Lower leg skin (tissue), 3 donors: ENCODE data around the gene AK8.

Experiments used
- POLR2A ChIP-seq, 2 donors: fragments of 450-650 bp; IDR thresholded peaks; one replicate each; pipeline ENCODE4 v1.6.1; 2016 to 2017; ENCODE audit warnings: antibody characterized with exemption in 2 of 2, mild to moderate bottlenecking in 1 of 2, moderate library complexity in 1 of 2
- TF ChIP-seq, protein P1 (sequence below), 3 donors: fragments of 450-650 bp; IDR thresholded peaks; one replicate each; pipeline ENCODE4 v1.5.1; 2016; ENCODE audit warnings: antibody characterized with exemption in 3 of 3, mild to moderate bottlenecking in 3 of 3, moderate library complexity in 2 of 3

DNA sequence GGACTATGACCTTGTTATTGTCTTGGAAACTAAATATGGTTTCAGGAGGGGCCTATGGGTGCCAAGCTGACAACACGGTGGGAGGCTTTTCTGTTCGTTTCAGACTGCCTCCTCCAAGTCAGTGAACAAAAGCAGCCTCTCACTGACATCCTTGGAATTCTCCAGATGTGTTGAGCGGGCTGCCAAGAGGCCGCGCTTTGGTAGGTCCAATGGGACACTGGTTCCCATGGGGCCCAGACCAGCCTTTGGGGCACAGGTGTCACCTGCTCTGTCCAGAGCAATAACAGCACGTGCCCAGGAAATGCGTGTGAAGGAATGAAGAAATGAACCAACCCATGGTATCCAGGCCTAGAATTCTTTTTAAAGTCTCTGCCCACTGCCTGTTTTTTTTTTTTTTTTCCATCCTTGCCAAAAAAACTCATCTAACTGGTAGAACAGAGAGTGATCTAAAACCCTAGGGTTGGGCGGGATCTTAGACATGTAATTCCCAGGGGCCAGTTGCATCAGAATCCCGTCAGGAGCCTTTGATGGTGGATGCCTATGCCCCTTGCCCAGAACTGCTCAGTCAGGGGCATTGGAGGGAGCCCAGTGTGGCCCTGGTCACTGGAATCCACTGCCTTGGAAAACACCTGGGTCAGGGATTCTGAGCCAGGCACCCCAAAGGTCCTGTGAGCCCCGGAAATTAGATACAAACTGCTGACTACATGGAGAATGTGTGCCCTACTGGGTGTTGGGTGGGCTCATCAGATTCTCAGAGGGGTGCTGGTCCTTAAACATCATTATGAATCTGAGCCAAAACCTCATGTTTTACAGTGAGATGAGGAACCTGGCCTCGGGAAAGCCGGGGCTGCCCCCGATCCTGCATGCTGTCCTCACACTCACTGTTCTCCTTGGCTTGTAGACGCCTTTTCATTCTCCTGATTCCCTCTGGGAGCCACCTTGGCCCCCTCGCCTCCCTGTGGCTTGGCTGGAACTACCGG lies 147.7 kb downstream of the AK8 start:
- no peak for TF ChIP-seq POLR2A (IDR thresholded peaks at IDR 0.05)
- TF ChIP-seq, protein P1, sequence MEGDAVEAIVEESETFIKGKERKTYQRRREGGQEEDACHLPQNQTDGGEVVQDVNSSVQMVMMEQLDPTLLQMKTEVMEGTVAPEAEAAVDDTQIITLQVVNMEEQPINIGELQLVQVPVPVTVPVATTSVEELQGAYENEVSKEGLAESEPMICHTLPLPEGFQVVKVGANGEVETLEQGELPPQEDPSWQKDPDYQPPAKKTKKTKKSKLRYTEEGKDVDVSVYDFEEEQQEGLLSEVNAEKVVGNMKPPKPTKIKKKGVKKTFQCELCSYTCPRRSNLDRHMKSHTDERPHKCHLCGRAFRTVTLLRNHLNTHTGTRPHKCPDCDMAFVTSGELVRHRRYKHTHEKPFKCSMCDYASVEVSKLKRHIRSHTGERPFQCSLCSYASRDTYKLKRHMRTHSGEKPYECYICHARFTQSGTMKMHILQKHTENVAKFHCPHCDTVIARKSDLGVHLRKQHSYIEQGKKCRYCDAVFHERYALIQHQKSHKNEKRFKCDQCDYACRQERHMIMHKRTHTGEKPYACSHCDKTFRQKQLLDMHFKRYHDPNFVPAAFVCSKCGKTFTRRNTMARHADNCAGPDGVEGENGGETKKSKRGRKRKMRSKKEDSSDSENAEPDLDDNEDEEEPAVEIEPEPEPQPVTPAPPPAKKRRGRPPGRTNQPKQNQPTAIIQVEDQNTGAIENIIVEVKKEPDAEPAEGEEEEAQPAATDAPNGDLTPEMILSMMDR (IDR thresholded peaks at IDR 0.05), result no peak
